Right atrium auricular region (tissue), 2 donors: Measurements from ENCODE around the gene SYNGR2. TPM values are rescaled to one million over a fixed set of nuclear protein-coding genes. Genes with fewer than 3 reads are reported as not detected.

Source experiments
- DNase-seq: peaks from one replicate; pipeline ENCODE4 v3.0.0-alpha.2; 2019; ENCODE audit warnings: low spot score
- H3K27ac ChIP-seq, 2 donors: fragments of 200-600 bp; sonication (generic); 1 replicate in 1 of 2; 2 replicates in 1 of 2; pipeline ENCODE4 v1.5.1; 2016 to 2019
- H3K27me3 ChIP-seq, 2 donors: fragments of 200-600 bp; sonication (generic); one replicate each; pipeline versions ENCODE4 v1.5.1 to v1.6.0; 2017 to 2019
- H3K36me3 ChIP-seq: fragments of 200-600 bp; sonication (generic); one replicate; pipeline ENCODE4 v1.5.1; 2016
- H3K4me1 ChIP-seq, 2 donors: fragments of 200-600 bp; sonication (generic); one replicate each; pipeline versions ENCODE4 v1.5.1 to v1.6.0; 2017 to 2019
- H3K4me3 ChIP-seq, 2 donors: fragments of 200-600 bp; sonication (generic); 1 replicate in 1 of 2; 2 replicates in 1 of 2; pipeline ENCODE4 v1.5.1; 2017 to 2019; ENCODE audit warnings: mild to moderate bottlenecking in 1 of 2, moderate library complexity in 1 of 2
- H3K9me3 ChIP-seq, 2 donors: fragments of 200-600 bp; sonication (generic); one replicate each; pipeline ENCODE4 v1.5.1; 2019
- CTCF ChIP-seq, 2 donors: fragments of 200-600 bp; sonication (generic); IDR thresholded peaks; one replicate each; pipeline ENCODE4 v1.5.1; 2019; ENCODE audit warnings: antibody characterized with exemption in 2 of 2
- total RNA-seq, 2 donors: library from RNA; depleted of rRNA; stranded (reverse); fragments of >200 nt; gene quantifications; one replicate each; pipeline ENCODE4 v1.1.0, GENCODE V29; 2016

SYNGR2 gene
- total RNA-seq, 2 donors from 2014 or later = 52.8 to 129 TPM

GRCh38 chr17:78132084-78132676 is 36.2 kb upstream of the SYNGR2 start:
- H3K4me1 ChIP-seq = peaks cover 2 to 60% of the 10 kb centered on the region in 2 donors
- peak overlapping the region in 1 of 2 donors; percentile 35 for H3K4me3 ChIP-seq
- H3K27me3 ChIP-seq = no peaks in the 10 kb centered on the region

GRCh38 chr17:78132767-78133178 is 35.6 kb upstream of the SYNGR2 start:
- Histone ChIP-seq H3K4me1 (peaks cover 2 to 54% of the 10 kb centered on the region in 2 donors), H3K27me3 (no peaks in the 10 kb centered on the region), H3K36me3 (no peaks in the 10 kb centered on the region), H3K9me3 (no peaks in the 10 kb centered on the region), H3K27ac (no peak overlapping the region), H3K4me3 (no peak overlapping the region)
- TF ChIP-seq CTCF (IDR thresholded peaks at IDR 0.05) = no peak
- DNase-seq = no peak

More at GRCh38 chr17:78132084-78132676, 36.2 kb upstream of the SYNGR2 start:
- H3K27ac ChIP-seq = no peak overlapping the region
- DNase-seq = no peak
- H3K36me3 ChIP-seq = no peaks in the 10 kb centered on the region
- H3K9me3 ChIP-seq = no peaks in the 10 kb centered on the region
- no peak for TF ChIP-seq CTCF (IDR thresholded peaks at IDR 0.05)

GRCh38 chr17:78133179-78133951 is 35.0 kb upstream of the SYNGR2 start:
- no peak overlapping the region for H3K27ac ChIP-seq
- H3K9me3 ChIP-seq = no peaks in the 10 kb centered on the region
- DNase-seq = no peak
- no peaks in the 10 kb centered on the region for H3K36me3 ChIP-seq
- no peak overlapping the region for H3K4me3 ChIP-seq
- no peaks in the 10 kb centered on the region for H3K27me3 ChIP-seq
- H3K4me1 ChIP-seq = peaks cover 1 to 48% of the 10 kb centered on the region in 2 donors
- TF ChIP-seq CTCF (IDR thresholded peaks at IDR 0.05) = no peak

GRCh38 chr17:78133971-78134898 is 34.1 kb upstream of the SYNGR2 start:
- peak in 1 of 2 donors; percentile 60 for TF ChIP-seq CTCF (IDR thresholded peaks at IDR 0.05)
- DNase-seq = no peak
- no peaks in the 10 kb centered on the region for H3K9me3 ChIP-seq
- H3K4me3 ChIP-seq = no peak overlapping the region
- H3K36me3 ChIP-seq = no peaks in the 10 kb centered on the region
- no peak overlapping the region for H3K27ac ChIP-seq
- no peaks in the 10 kb centered on the region for H3K27me3 ChIP-seq
- peaks cover 0 to 39% of the 10 kb centered on the region in 2 donors for H3K4me1 ChIP-seq

- no peaks in the 10 kb centered on the region for H3K27me3 ChIP-seq
- no peak for DNase-seq
- no peaks in the 10 kb centered on the region for H3K36me3 ChIP-seq
- no peak for TF ChIP-seq CTCF (IDR thresholded peaks at IDR 0.05)
- no peak overlapping the region for H3K4me3 ChIP-seq
- H3K9me3 ChIP-seq = no peaks in the 10 kb centered on the region
- no peak overlapping the region for H3K27ac ChIP-seq
- peaks cover 0 to 32% of the 10 kb centered on the region in 2 donors for H3K4me1 ChIP-seq
Observed at GRCh38 chr17:78134899-78135385, 33.4 kb upstream of the SYNGR2 start.
